ENCODE data around the gene ZEB1. TPM values are rescaled to one million over a fixed set of nuclear protein-coding genes. Genes with fewer than 3 reads are reported as not detected.

ZEB1 gene
- total and polyA plus RNA-seq, 2 of the 13 experiments (the other 11 are each of a cell fraction or from before 2014, with no cell fraction given): 9.6 to 18.0 TPM

DNA sequence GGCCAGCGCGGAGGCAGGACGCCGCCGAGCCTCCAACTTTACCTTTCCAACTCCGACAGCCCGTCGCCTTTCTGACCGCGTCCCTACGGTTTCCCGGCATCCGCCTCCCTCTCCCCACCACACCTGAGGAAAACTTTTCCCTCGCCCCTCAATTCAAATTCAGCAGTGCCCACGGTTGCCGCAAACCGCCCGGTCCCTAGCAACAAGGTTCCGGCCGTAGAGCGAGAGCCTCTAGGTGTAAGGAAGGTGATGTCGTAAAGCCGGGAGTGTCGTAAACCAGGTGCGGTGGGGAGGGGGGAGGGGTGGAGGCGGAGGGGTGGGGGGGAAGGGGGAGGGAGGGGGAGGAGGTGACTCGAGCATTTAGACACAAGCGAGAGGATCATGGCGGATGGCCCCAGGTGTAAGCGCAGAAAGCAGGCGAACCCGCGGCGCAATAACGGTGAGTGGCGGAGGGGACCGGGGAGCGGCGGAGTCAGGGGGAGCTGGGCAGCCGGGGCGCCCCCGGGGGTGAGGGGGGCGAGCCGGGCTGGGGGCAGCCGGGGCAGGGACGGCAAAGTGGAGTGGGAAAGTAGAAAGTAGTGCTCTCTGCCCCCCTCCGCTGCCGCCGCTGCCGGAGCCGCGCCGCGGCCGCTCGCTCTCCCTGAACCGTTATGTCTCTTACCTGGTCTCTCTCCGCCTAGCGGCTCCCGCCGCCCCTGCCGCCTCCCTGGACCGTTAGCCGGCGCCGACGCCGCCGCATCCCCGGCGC lies at the start of gene ZEB1 (continued):
- TF ChIP-seq, protein P1, sequence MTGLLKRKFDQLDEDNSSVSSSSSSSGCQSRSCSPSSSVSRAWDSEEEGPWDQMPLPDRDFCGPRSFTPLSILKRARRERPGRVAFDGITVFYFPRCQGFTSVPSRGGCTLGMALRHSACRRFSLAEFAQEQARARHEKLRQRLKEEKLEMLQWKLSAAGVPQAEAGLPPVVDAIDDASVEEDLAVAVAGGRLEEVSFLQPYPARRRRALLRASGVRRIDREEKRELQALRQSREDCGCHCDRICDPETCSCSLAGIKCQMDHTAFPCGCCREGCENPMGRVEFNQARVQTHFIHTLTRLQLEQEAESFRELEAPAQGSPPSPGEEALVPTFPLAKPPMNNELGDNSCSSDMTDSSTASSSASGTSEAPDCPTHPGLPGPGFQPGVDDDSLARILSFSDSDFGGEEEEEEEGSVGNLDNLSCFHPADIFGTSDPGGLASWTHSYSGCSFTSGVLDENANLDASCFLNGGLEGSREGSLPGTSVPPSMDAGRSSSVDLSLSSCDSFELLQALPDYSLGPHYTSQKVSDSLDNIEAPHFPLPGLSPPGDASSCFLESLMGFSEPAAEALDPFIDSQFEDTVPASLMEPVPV (CRISPR knock-in tag; IDR thresholded peaks at IDR 0.05): no peak
- TF ChIP-seq YY1 (IDR thresholded peaks at IDR 0.05; ENCODE audit: insufficient read depth, insufficient replicate concordance, low read depth, low read length) (peak; percentile 80), ZNF20 (CRISPR knock-in tag; IDR thresholded peaks at IDR 0.05) (no peak), PRPF4 (IDR thresholded peaks at IDR 0.05; ENCODE audit: low read depth, low read length, poor library complexity, severe bottlenecking) (no peak), MZF1 (CRISPR knock-in tag; IDR thresholded peaks at IDR 0.05; ENCODE audit: borderline replicate concordance) (no peak), SAFB2 (CRISPR knock-in tag; IDR thresholded peaks at IDR 0.05; ENCODE audit: borderline replicate concordance, low read depth) (no peak), SP5 (CRISPR knock-in tag; IDR thresholded peaks at IDR 0.05; ENCODE audit: borderline replicate concordance, low read depth) (no peak), ZNF335 (CRISPR knock-in tag; IDR thresholded peaks at IDR 0.05) (0 out of 2 replicates have a peak, but pooled peaks have one; percentile 30), PCBP1 (IDR thresholded peaks at IDR 0.05; ENCODE audit: borderline replicate concordance, low read depth, low read length) (0 out of 2 replicates have a peak, but pooled peaks have one; percentile 39), ZNF510 (CRISPR knock-in tag; IDR thresholded peaks at IDR 0.05; ENCODE audit: low read depth) (no peak), ZNF792 (CRISPR knock-in tag; IDR thresholded peaks at IDR 0.05) (0 out of 2 replicates have a peak, but pooled peaks have one; percentile 36)
- TF ChIP-seq, protein P2, sequence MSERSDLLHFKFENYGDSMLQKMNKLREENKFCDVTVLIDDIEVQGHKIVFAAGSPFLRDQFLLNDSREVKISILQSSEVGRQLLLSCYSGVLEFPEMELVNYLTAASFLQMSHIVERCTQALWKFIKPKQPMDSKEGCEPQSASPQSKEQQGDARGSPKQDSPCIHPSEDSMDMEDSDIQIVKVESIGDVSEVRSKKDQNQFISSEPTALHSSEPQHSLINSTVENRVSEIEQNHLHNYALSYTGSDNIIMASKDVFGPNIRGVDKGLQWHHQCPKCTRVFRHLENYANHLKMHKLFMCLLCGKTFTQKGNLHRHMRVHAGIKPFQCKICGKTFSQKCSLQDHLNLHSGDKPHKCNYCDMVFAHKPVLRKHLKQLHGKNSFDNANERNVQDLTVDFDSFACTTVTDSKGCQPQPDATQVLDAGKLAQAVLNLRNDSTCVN (CRISPR knock-in tag; IDR thresholded peaks at IDR 0.05; ENCODE audit: borderline replicate concordance): no peak
- TF ChIP-seq, protein P3, sequence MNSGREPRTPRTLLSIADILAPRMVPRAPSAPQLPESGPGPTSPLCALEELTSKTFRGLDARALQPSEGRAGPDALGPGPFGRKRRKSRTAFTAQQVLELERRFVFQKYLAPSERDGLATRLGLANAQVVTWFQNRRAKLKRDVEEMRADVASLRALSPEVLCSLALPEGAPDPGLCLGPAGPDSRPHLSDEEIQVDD (CRISPR knock-in tag; IDR thresholded peaks at IDR 0.05; ENCODE audit: borderline replicate concordance): no peak
- TF ChIP-seq, protein P4, sequence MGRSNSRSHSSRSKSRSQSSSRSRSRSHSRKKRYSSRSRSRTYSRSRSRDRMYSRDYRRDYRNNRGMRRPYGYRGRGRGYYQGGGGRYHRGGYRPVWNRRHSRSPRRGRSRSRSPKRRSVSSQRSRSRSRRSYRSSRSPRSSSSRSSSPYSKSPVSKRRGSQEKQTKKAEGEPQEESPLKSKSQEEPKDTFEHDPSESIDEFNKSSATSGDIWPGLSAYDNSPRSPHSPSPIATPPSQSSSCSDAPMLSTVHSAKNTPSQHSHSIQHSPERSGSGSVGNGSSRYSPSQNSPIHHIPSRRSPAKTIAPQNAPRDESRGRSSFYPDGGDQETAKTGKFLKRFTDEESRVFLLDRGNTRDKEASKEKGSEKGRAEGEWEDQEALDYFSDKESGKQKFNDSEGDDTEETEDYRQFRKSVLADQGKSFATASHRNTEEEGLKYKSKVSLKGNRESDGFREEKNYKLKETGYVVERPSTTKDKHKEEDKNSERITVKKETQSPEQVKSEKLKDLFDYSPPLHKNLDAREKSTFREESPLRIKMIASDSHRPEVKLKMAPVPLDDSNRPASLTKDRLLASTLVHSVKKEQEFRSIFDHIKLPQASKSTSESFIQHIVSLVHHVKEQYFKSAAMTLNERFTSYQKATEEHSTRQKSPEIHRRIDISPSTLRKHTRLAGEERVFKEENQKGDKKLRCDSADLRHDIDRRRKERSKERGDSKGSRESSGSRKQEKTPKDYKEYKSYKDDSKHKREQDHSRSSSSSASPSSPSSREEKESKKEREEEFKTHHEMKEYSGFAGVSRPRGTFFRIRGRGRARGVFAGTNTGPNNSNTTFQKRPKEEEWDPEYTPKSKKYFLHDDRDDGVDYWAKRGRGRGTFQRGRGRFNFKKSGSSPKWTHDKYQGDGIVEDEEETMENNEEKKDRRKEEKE (IDR thresholded peaks at IDR 0.05): no peak
- TF ChIP-seq, protein P5, sequence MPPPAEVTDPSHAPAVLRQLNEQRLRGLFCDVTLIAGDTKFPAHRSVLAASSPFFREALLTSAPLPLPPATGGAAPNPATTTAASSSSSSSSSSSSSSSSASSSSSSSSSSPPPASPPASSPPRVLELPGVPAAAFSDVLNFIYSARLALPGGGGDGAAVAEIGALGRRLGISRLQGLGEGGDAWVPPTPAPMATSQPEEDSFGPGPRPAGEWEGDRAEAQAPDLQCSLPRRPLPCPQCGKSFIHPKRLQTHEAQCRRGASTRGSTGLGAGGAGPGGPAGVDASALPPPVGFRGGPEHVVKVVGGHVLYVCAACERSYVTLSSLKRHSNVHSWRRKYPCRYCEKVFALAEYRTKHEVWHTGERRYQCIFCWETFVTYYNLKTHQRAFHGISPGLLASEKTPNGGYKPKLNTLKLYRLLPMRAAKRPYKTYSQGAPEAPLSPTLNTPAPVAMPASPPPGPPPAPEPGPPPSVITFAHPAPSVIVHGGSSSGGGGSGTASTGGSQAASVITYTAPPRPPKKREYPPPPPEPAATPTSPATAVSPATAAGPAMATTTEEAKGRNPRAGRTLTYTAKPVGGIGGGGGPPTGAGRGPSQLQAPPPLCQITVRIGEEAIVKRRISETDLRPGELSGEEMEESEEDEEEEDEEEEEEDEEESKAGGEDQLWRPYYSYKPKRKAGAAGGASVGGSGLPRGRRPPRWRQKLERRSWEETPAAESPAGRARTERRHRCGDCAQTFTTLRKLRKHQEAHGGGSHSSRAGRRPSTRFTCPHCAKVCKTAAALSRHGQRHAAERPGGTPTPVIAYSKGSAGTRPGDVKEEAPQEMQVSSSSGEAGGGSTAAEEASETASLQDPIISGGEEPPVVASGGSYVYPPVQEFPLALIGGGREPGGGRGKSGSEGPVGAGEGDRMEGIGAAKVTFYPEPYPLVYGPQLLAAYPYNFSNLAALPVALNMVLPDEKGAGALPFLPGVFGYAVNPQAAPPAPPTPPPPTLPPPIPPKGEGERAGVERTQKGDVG (CRISPR knock-in tag; IDR thresholded peaks at IDR 0.05; ENCODE audit: borderline replicate concordance): 0 out of 2 replicates have a peak, but pooled peaks have one; percentile 30
- TF ChIP-seq, protein P6, sequence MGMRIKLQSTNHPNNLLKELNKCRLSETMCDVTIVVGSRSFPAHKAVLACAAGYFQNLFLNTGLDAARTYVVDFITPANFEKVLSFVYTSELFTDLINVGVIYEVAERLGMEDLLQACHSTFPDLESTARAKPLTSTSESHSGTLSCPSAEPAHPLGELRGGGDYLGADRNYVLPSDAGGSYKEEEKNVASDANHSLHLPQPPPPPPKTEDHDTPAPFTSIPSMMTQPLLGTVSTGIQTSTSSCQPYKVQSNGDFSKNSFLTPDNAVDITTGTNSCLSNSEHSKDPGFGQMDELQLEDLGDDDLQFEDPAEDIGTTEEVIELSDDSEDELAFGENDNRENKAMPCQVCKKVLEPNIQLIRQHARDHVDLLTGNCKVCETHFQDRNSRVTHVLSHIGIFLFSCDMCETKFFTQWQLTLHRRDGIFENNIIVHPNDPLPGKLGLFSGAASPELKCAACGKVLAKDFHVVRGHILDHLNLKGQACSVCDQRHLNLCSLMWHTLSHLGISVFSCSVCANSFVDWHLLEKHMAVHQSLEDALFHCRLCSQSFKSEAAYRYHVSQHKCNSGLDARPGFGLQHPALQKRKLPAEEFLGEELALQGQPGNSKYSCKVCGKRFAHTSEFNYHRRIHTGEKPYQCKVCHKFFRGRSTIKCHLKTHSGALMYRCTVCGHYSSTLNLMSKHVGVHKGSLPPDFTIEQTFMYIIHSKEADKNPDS (CRISPR knock-in tag; IDR thresholded peaks at IDR 0.05): no peak
